Activated CD8-positive, alpha-beta T cell treated with anti-CD3 and anti-CD28 coated beads for 36 hours (primary cell): Measurements from ENCODE around the gene EGR1. TPM values are rescaled to one million over a fixed set of nuclear protein-coding genes. Genes with fewer than 3 reads are reported as not detected.

Source experiments
- ATAC-seq: fragments of 200-7000 bp; cut with Tn5 transposase; one replicate; pipeline ENCODE4 v1.10.0; 2021; ENCODE audit warnings: mild to moderate bottlenecking, moderate library complexity
- CTCF ChIA-PET: fragments of 350-600 bp; sonication (Branson Sonifier 250); formaldehyde crosslinking; loops from one replicate; lab custom pipeline; 2021; ENCODE audit warnings: antibody characterized with exemption; lab: Charles Lee
- POLR2A ChIA-PET: fragments of 350-600 bp; sonication (Branson Sonifier 250); formaldehyde crosslinking; loops from one replicate; lab custom pipeline; 2021; ENCODE audit warnings: antibody characterized with exemption; lab: Charles Lee
- DNase-seq: peaks from one replicate; pipeline ENCODE4 v3.0.0-alpha.2; 2020
- H3K27ac Mint-ChIP-seq: one replicate; pipeline ENCODE4 v1.8.0; 2021; ENCODE audit warnings: mild to moderate bottlenecking, mixed read lengths
- H3K27me3 Mint-ChIP-seq: one replicate; pipeline ENCODE4 v1.8.0; 2021; ENCODE audit warnings: mixed read lengths
- H3K36me3 Mint-ChIP-seq: one replicate; pipeline ENCODE4 v1.8.0; 2021; ENCODE audit warnings: low read depth, mixed read lengths
- H3K4me1 Mint-ChIP-seq: one replicate; pipeline ENCODE4 v1.8.0; 2021; ENCODE audit warnings: low read depth, mixed read lengths
- H3K4me3 Mint-ChIP-seq: one replicate; pipeline ENCODE4 v1.8.0; 2021; ENCODE audit warnings: mild to moderate bottlenecking, moderate library complexity, mixed read lengths
- H3K9me3 Mint-ChIP-seq: one replicate; pipeline ENCODE4 v1.8.0; 2021; ENCODE audit warnings: mixed read lengths
- intact Hi-C: fragments of 100-400 bp; cut with micrococcal nuclease; formaldehyde crosslinking; loops from one replicate; pipeline ENCODE4 v1.10.0; 2022
- total RNA-seq, 2 experiments: library from RNA; stranded (reverse); gene quantifications; one replicate each; pipeline ENCODE4 v1.2.3, GENCODE V29; 2021
- TF ChIP-seq, protein P1 (sequence below): fragments of 200-600 bp; IDR thresholded peaks from one replicate; pipeline ENCODE4 v1.8.0; 2022; ENCODE audit warnings: antibody characterized with exemption, mild to moderate bottlenecking

Gene EGR1
- total RNA-seq, 2 experiments from 2014 or later: 46.0 to 46.4 TPM

DNA sequence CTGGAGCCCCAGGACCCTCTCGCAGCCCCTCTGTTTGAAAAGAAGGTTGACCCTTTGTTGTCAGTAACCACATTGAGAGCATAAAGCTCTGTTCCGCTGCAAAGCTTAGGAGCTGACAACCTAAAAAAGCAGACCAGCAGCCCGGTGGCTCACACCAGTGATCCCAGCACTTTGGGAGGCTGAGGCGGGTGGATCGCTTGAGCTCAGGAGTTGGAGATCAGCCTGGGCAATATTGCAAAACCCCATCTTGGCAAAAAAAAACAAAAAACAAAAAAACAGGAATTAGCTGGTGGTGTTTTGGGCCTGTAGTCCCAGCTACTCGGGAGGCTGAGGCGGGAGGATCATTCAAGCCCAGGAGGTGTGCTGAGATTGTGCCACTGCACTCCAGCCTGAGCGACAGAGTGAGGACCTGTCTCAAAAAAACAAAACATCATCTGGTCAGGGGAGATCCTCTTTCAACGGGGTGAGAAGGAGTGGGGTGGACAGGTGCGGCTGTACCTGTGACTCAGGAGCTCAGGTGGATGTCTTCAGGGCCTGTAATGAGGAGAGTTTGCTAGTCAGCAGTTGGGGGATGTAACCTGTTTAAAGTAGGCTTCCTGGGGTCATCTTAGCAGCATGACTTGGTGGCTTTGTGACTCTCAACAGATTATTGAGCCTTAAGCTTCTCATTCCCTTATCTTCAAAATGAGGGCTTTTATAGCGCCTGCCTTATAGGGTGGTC lies 27.1 kb upstream of the EGR1 start:
- ATAC-seq: no peak
- ChIA-PET POLR2A (interaction anchor here (0.7 to 2.6 kb wide), 9 partner anchors 11 to 137 kb away, joined by 3 to 12 read pairs (median 3); partner anchors contain the start of gene HSPA9), CTCF (interaction anchor here (1.0 to 3.8 kb wide), 5 partner anchors 11 to 85 kb away, joined by 3 to 17 read pairs (median 7); partner anchors contain the start of gene KDM3B)
- Mint-ChIP-seq H3K27me3 (no peaks in the 10 kb centered on the region), H3K36me3 (peaks cover 3% of the 10 kb centered on the region), H3K9me3 (no peaks in the 10 kb centered on the region), H3K4me1 (peaks cover 12% of the 10 kb centered on the region), H3K27ac (no peak overlapping the region), H3K4me3 (peak overlapping the region; percentile 67)
- intact Hi-C loops: no loop called here
- TF ChIP-seq, protein P1, sequence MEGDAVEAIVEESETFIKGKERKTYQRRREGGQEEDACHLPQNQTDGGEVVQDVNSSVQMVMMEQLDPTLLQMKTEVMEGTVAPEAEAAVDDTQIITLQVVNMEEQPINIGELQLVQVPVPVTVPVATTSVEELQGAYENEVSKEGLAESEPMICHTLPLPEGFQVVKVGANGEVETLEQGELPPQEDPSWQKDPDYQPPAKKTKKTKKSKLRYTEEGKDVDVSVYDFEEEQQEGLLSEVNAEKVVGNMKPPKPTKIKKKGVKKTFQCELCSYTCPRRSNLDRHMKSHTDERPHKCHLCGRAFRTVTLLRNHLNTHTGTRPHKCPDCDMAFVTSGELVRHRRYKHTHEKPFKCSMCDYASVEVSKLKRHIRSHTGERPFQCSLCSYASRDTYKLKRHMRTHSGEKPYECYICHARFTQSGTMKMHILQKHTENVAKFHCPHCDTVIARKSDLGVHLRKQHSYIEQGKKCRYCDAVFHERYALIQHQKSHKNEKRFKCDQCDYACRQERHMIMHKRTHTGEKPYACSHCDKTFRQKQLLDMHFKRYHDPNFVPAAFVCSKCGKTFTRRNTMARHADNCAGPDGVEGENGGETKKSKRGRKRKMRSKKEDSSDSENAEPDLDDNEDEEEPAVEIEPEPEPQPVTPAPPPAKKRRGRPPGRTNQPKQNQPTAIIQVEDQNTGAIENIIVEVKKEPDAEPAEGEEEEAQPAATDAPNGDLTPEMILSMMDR: no peak
- DNase-seq: no peak

- no peak within 1 kb of the TSS for H3K27ac Mint-ChIP-seq
- peaks cover 12% of the 10 kb centered on the region for H3K4me1 Mint-ChIP-seq
- DNase-seq: peak; percentile 81
- intact Hi-C loops: no loop called here
- ATAC-seq: peak; percentile 92
- H3K27me3 Mint-ChIP-seq: no peaks in the 10 kb centered on the region
- H3K36me3 Mint-ChIP-seq: peaks cover 1% of the 10 kb centered on the region
- ChIA-PET CTCF (interaction anchor here (1.0 to 3.8 kb wide), 5 partner anchors 11 to 86 kb away, joined by 3 to 17 read pairs (median 7); partner anchors contain the start of gene KDM3B), POLR2A (interaction anchor here (0.7 to 2.6 kb wide), 10 partner anchors 11 to 136 kb away, joined by 3 to 12 read pairs (median 4); partner anchors contain the start of gene HSPA9)
- H3K4me3 Mint-ChIP-seq: peak within 1 kb of the TSS; percentile 73
- TF ChIP-seq, protein P1: no peak
- H3K9me3 Mint-ChIP-seq: no peaks in the 10 kb centered on the region
Observed at GRCh38 chr5:138438724-138439476, 26.4 kb upstream of the EGR1 start, which contains the start of gene REEP2. Gene REEP2, plus strand, starts transcription at chr5:138439057. Its CDS starts 152 bp downstream, at chr5:138439209.

DNA sequence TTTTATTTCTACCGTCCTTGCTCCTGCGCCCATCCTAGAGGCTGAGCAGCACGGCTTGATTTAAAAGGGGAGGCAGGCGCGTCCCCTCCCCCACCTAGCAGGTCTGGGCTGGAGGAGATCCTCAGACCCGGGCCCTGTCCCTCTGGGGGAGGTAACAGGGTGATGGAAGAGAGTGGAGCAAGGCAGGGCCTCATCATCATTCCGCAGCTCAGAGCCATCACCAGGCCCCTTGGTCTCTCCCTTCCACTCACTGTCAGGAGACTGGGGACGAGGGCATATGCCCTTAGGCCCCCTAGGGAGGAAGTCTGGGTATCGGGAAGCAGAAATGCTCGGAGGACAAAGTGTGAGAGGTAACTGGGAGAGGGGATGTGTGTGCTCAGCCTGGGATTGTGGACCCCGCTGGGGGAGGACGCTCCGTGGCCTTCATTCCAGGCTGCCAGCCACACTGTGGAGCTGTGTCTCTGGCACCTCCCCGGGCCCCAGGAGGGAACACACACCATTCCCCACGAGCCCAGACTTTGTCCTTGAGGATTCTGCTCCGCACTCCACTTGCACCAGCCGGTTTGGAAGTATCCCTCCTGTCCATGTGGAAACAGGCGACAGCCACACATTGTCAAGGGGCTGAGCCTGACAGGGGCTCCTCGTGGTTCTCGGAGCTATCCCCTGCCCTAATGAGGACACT lies 25.7 kb upstream of the EGR1 start:
- peak overlapping the region; percentile 73 for H3K4me3 Mint-ChIP-seq
- no peaks in the 10 kb centered on the region for H3K27me3 Mint-ChIP-seq
- H3K36me3 Mint-ChIP-seq: no peaks in the 10 kb centered on the region
- TF ChIP-seq, protein P1: no peak
- POLR2A ChIA-PET: interaction anchor here (0.8 to 2.6 kb wide), 3 partner anchors 10 to 70 kb away, joined by 3 to 12 read pairs (median 4); no protein-coding TSS in a partner anchor
- DNase-seq (peak; percentile 14), ATAC-seq (no peak)
- H3K27ac Mint-ChIP-seq: no peak overlapping the region
- no peaks in the 10 kb centered on the region for H3K9me3 Mint-ChIP-seq
- CTCF ChIA-PET: interaction anchor here (1.0 to 1.4 kb wide), 2 partner anchors 10 to 65 kb away, joined by 4 read pairs; no protein-coding TSS in a partner anchor
- intact Hi-C loops: no loop called here
- peaks cover 12% of the 10 kb centered on the region for H3K4me1 Mint-ChIP-seq

- POLR2A ChIA-PET: interaction anchor here (2.6 kb wide), 1 partner anchor 9 kb away, joined by 12 read pairs; no protein-coding TSS in a partner anchor
- DNase-seq (no peak), ATAC-seq (no peak)
- no peaks in the 10 kb centered on the region for H3K9me3 Mint-ChIP-seq
- TF ChIP-seq, protein P1: no peak
- CTCF ChIA-PET: interaction anchor here (1.0 kb wide), 1 partner anchor 9 kb away, joined by 4 read pairs; no protein-coding TSS in a partner anchor
- H3K4me3 Mint-ChIP-seq: peak overlapping the region; percentile 48
- H3K4me1 Mint-ChIP-seq: peaks cover 12% of the 10 kb centered on the region
- H3K36me3 Mint-ChIP-seq: no peaks in the 10 kb centered on the region
- H3K27me3 Mint-ChIP-seq: no peaks in the 10 kb centered on the region
- no peak overlapping the region for H3K27ac Mint-ChIP-seq
- intact Hi-C loops: no loop called here
Observed at GRCh38 chr5:138440159-138441073, 24.9 kb upstream of the EGR1 start.
